Neutrophil (primary cell): ENCODE measurements around the gene CCDC50.

Experiments used
- H3K27ac ChIP-seq: fragments of 200-600 bp; sonication (generic); 2 replicates; pipeline ENCODE4 v1.5.1; 2016; ENCODE audit warnings: mild to moderate bottlenecking, moderate library complexity
- H3K27me3 ChIP-seq: fragments of 200-600 bp; sonication (generic); 2 replicates; pipeline ENCODE4 v1.6.0; 2016; ENCODE audit warnings: mild to moderate bottlenecking
- H3K36me3 ChIP-seq: fragments of 200-600 bp; sonication (generic); 2 replicates; pipeline ENCODE4 v1.5.1; 2017
- H3K4me1 ChIP-seq, 2 experiments: fragments of 200-600 bp in 1 of 2; sonication (generic) in 1 of 2; 1 replicate in 1 of 2; 2 replicates in 1 of 2; pipeline versions ENCODE4 v1.5.1 to v1.6.1; 2013 to 2016; ENCODE audit warnings: low read depth in 1 of 2, low read length in 1 of 2, mild to moderate bottlenecking in 1 of 2, moderate library complexity in 1 of 2; ENCODE audit not compliant: control insufficient read depth in 1 of 2, insufficient read depth in 1 of 2
- H3K4me3 ChIP-seq, 2 experiments: fragments of 200-600 bp in 1 of 2; sonication (generic) in 1 of 2; 1 replicate in 1 of 2; 2 replicates in 1 of 2; pipeline ENCODE4 v1.5.1; 2013 to 2016; ENCODE audit warnings: low read depth in 1 of 2, low read length in 1 of 2, mild to moderate bottlenecking in 1 of 2, moderate library complexity in 1 of 2
- H3K9me3 ChIP-seq: fragments of 200-600 bp; sonication (generic); 2 replicates; pipeline ENCODE4 v1.5.1; 2016
- CTCF ChIP-seq: fragments of 200-600 bp; sonication (generic); IDR thresholded peaks from 2 replicates; pipeline ENCODE4 v1.5.1; 2016; ENCODE audit warnings: antibody characterized with exemption

CCDC50 gene

GRCh38 chr3:191414732-191415131 lies 85.5 kb downstream of the CCDC50 start:
- no peak overlapping the region for H3K27ac ChIP-seq
- H3K9me3 ChIP-seq = no peaks in the 10 kb centered on the region
- no peaks in the 10 kb centered on the region for H3K36me3 ChIP-seq
- H3K27me3 ChIP-seq = no peaks in the 10 kb centered on the region
- no peaks in the 10 kb centered on the region for H3K4me1 ChIP-seq
- H3K4me3 ChIP-seq = no peak overlapping the region
- TF ChIP-seq CTCF = no peak

- Histone ChIP-seq H3K9me3 (no peaks in the 10 kb centered on the region), H3K27me3 (no peaks in the 10 kb centered on the region), H3K4me1 (no peaks in the 10 kb centered on the region), H3K4me3 (no peak overlapping the region), H3K27ac (no peak overlapping the region), H3K36me3 (no peaks in the 10 kb centered on the region)
- TF ChIP-seq CTCF = no peak
Observed at GRCh38 chr3:191415566-191415965, 86.4 kb downstream of the CCDC50 start.

GRCh38 chr3:191417457-191417729 lies 88.2 kb downstream of the CCDC50 start:
- no peak for TF ChIP-seq CTCF
- no peak overlapping the region for H3K27ac ChIP-seq
- no peaks in the 10 kb centered on the region for H3K36me3 ChIP-seq
- no peaks in the 10 kb centered on the region for H3K9me3 ChIP-seq
- H3K4me1 ChIP-seq = no peaks in the 10 kb centered on the region
- H3K27me3 ChIP-seq = no peaks in the 10 kb centered on the region
- no peak overlapping the region for H3K4me3 ChIP-seq

- no peaks in the 10 kb centered on the region for H3K27me3 ChIP-seq
- H3K9me3 ChIP-seq = no peaks in the 10 kb centered on the region
- no peaks in the 10 kb centered on the region for H3K4me1 ChIP-seq
- no peak overlapping the region for H3K4me3 ChIP-seq
- H3K36me3 ChIP-seq = no peaks in the 10 kb centered on the region
- no peak overlapping the region for H3K27ac ChIP-seq
- TF ChIP-seq CTCF = no peak
Observed at GRCh38 chr3:191420771-191421170, 91.6 kb downstream of the CCDC50 start.

- Histone ChIP-seq H3K9me3 (no peaks in the 10 kb centered on the region), H3K4me3 (no peak overlapping the region), H3K27me3 (no peaks in the 10 kb centered on the region), H3K4me1 (no peaks in the 10 kb centered on the region), H3K36me3 (no peaks in the 10 kb centered on the region), H3K27ac (no peak overlapping the region)
- TF ChIP-seq CTCF = no peak
Observed at GRCh38 chr3:191424881-191425280, 95.7 kb downstream of the CCDC50 start.

- Histone ChIP-seq H3K4me3 (no peak overlapping the region), H3K4me1 (no peaks in the 10 kb centered on the region), H3K27ac (no peak overlapping the region), H3K9me3 (no peaks in the 10 kb centered on the region), H3K27me3 (no peaks in the 10 kb centered on the region), H3K36me3 (no peaks in the 10 kb centered on the region)
- TF ChIP-seq CTCF = no peak
Observed at GRCh38 chr3:191425322-191425734, 96.1 kb downstream of the CCDC50 start.
